Esophagus squamous epithelium (tissue), 4 donors: Measurements from ENCODE around the gene C9orf43.
A peak's percentile ranks its signal among the peaks of the same experiment; 100 is the strongest.

ENCODE experiments used
- CTCF ChIP-seq, 6 experiments: fragments of 450-650 bp in 4 of 6; fragments of 200-600 bp in 2 of 6; sonication (generic) in 2 of 6; IDR thresholded peaks; one replicate each; pipeline ENCODE4 v1.5.1; 2016 to 2019; ENCODE audit warnings: antibody characterized with exemption in 6 of 6, mild to moderate bottlenecking in 4 of 6, moderate library complexity in 4 of 6
- POLR2A ChIP-seq, 4 donors: fragments of 450-650 bp; IDR thresholded peaks; one replicate each; pipeline ENCODE4 v1.6.1; 2017; ENCODE audit warnings: antibody characterized with exemption in 4 of 4, mild to moderate bottlenecking in 4 of 4, moderate library complexity in 3 of 4

DNA sequence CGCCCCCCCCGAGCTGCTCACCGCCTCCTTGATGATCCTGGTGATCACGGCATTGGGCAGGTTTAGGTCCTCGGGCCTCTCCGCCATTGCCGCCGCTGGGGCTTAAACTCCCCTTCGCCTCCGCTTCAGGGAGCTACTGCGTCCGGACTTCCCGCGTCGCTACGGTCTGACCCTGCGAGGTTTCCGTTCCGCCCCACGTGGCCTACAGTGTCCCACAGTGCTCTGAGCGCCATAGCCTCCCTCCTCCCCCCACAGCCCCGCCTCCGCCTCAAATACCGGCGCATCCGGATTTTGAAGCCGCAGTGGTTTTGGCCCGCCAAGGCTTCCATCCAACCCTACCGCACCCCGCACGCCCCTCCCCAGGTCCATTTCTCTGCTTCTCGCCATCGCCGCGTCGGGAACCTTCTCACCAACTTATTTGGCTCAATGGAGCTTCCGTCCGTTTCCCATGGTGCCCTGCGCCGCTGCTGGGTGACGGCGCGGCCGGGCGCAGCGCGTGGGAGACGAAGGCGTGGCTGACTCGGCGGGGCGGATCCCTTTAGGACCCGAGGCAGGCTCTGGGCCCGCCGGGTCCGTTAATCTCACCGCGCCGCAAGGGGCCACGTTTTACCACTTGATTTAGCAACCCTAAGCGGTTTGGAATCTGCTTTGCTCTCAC lies at the start of gene C9orf43, which contains the start of gene POLE3:
- TF ChIP-seq CTCF (IDR thresholded peaks at IDR 0.05) (peak in 2 of 6 experiments; percentile 26 to 33), POLR2A (IDR thresholded peaks at IDR 0.05) (peak in 3 of 4 donors; percentile 16 to 73 (median 49))
